ENCODE data around the gene CDH20.

Gene CDH20

DNA sequence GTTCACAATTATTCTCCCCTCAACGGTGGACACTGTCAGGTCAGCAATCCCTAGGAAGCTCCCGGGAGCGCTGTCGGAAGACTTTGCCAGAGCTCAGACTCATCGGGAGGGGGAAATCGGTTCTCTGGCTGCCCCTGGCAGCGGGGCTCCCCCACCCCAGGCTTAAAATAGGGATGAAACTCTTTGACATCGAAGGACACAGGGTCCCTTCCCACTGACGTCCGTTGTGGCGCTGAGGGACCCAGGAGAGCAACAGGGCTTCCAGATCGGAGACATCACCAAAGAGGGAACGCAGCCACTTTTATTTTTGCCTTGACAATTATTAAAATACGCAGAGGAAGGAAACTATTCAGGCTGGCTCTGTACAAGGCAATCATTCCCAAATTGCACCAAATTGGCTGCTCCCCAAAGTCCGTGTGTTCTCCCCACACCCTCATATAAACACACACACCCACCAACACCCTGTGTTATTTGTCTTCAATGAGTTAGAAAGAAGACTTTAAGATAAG, 249.0 kb downstream of the CDH20 start:
- DNase-seq, result no peak

DNA sequence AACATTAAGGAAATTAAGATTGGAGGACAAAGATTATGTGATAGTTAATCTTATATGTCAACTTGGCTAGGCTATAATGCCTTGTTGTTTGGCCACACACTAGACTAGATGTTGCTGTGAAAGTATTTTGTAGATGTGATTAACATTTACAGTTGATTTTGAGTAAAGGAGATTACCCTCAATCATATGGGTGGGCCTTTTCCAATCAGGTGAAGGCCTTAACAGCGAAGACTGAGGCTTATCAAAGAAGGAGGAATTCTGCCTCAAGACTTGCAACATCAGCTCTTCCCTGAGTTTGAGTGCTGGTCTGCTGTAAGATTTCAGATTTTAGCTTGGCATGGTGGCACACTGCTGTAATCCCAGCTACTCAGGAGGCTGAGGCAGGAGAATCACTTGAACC, 250.3 kb downstream of the CDH20 start:
- no peak for DNase-seq

DNA sequence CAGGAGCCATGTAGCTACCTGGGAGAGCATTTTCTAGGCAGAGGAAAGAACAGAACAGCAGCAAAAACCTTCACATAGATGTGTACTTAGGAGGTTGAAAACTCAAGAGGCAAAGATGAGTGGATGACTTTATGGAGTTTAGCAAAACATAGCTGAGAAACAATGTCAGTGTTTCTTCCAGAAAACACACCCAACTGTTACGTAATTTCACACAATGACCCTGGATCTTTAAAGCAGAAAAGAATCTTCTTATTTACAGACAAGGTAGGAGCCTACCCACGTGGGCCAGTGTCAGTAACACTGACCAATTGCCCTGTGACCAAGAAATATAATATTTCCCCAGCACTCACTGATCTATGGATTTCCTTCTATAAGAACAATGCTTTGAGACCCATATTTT, 254.6 kb downstream of the CDH20 start:
- DNase-seq, result no peak

DNA sequence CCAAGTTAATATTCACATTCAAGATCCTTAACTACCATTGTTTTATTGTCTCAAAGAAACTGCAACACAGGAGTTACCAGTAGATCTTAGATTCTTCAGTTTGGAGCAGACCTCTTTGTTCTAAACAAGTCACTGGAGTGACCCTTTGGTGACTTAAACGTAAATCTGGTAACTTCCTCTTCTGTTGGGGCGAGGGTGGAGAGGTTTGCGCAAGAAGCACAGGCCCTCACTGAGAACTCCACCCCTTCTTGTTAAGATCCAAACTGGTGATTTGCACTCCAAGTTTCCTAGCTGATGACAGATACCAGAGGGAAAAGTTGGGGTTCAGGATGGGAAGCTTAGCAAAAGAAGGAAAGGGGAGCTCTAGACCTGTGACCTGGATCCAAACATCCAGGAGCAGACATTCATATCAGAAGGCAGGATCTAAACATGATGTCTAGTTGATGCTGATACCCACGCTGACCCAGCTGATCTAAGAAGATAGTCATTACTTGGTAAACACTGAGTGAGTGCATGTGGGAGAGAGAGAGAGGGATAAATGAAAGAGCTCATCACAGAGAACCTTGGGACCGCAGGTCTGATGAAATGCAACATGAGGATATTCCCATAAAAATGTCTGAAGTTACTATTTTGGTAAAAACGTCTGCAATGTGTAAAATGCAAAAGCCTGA, 256.0 kb downstream of the CDH20 start:
- no peak for DNase-seq

DNA sequence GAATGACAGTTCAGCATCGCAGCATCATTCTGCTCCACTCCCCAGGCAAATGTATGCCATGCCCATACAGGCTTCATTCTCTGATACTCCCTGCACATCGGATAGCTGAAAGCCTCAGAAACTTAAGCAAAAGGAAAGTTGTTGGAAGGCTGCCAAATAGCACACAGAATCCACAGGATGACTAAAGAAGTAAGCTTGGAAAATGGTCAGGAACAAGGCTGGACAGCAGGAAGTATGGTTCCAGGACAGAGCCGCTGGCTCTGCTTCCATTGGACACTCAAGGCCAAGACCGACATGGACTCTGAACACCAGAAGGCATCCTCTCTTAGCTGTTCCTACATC, 256.5 kb downstream of the CDH20 start:
- DNase-seq, result no peak

DNA sequence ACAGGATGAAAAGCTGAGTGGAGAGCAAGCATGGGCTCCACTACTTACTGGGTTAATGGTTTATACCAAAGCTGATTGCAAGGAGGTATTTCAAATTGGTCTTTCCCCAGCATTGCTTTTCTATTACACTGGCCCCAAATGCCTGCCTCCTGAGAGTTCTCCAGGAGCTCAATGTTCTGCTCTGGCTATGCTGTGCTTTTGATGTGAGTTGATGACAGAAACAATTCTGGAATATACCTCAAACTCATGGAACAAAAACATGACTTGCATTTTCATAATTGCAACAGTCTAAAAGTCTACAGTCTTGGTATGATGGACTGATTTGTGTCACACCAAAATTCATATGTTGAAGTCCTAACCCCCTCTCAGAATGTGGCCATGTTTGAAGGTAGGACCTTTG, 258.0 kb downstream of the CDH20 start:
- DNase-seq, result no peak

DNA sequence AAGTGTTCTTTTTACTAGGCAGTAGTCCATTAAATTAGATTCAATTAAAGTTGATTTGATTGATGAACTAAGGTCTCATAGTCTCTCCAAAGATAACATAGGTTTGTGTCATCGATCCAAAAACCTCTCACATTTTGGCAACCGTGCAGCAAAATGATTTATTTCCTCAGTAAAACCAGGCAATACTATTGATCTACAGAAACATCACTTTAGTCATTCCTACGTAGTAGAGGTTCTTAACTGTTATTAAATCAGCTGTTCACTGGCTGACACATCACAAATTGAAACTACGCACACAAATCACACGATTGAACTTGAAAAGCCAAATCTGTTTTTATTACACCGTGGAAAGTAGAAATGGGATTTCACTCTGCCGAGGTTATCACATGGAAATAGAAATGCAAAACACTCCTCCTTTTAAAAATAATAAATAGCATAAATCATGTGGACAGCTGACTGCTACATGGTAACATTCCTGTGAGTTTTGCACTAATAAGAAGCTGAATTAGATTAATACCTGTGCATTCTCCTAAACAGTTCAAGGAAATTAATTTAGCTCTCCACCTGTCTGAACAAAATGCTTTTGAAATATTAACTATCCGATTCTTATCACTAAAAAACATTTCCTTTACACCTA, 262.5 kb downstream of the CDH20 start:
- DNase-seq, result no peak

DNA sequence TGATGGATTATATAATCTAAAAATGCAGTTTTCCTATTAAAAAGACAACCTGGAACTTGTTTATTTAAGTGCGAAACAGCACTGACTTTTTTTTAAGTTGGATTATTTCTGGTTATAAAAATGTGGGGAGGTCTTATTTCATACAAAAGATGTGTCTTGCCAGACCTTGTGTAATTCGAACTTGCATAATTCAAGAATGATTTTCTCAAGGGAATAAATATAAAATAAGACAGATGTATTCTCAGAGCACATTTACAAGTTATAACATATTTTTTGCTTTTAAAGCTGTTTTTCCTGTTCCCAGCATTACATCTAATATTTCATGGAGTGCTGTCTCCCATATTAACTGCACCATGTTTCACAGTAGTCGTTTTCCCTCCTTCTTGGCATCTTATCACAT, 263.1 kb downstream of the CDH20 start:
- no peak for DNase-seq

DNA sequence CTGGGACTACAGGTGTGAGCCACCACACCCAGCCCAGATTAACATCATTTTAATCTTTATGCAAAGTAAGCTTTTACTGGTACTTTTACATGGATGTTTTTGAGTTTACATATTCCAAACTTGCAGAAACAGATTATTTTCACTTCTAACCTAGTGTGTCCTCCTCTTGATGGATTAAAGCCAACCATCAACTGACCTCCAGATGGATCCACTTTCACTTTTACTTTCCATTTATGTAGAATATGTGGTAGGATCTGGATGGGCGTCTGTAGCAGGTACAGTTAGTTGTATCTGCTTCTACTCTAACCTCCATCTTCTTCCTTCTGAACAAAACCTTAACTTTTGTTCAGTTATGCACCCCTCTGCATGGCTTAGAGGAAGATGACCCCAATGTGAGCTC, 264.1 kb downstream of the CDH20 start:
- no peak for DNase-seq

DNA sequence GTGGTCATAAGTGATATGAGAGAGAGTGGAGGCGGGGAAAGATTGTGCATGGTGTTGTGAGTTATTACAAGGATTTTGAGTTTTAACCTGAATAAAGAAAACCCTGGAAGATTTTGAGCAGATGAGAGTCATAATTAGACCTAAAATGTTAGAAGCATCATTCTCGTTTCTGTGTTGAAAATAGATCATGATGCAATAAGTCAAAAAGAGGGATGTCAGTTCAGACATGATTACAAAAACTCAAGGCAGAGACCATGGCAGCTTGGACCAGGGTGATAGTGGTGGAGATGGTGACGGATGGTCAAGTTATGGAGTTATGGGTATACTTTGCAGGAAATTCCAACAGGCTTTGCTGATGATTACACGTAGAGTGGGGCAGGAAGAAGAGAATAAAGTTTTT, 267.2 kb downstream of the CDH20 start:
- DNase-seq, result no peak

DNA sequence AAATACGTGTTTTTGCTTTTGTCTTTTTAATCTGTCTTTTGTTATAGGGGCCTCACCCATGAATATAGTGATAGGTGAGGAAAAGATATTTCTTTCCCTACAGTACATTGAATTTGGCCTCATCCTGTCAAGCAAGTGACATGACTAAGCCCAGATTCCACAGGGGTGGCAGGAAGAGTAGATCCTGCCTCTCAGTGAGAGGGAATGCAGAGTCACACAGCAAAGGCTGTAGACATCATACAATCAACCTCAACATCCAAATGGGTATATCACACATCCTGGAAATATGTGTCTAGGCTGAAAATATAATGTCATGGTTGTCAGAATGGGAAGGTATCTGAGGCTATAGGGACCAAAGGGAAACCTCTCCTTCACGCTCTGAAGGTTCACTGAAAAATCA, 269.6 kb downstream of the CDH20 start:
- DNase-seq, result no peak

All from NCI-H748 treated with DMSO at 0.1 percent for 48 hours (cell line).